Activated CD4-positive, alpha-beta T cell treated with anti-CD3 and anti-CD28 coated beads, Interleukin-2, Interleukin-6, amounts not matched to agents 100 ng/mL and 50 ng/mL, durations not matched to agents 16 hours and 8 hours (primary cell): ENCODE measurements around the gene NME1.
A peak's percentile ranks its signal among the peaks of the same experiment; 100 is the strongest.
"Not testable (repeated sequence)": the region's sequence is repeated elsewhere in the genome, so short reads cannot be mapped to it uniquely, and the experiment has no call there.

Source experiments
- DNase-seq: peaks from one replicate; pipeline ENCODE4 v3.0.0-alpha.2; 2020

NME1 gene

DNA sequence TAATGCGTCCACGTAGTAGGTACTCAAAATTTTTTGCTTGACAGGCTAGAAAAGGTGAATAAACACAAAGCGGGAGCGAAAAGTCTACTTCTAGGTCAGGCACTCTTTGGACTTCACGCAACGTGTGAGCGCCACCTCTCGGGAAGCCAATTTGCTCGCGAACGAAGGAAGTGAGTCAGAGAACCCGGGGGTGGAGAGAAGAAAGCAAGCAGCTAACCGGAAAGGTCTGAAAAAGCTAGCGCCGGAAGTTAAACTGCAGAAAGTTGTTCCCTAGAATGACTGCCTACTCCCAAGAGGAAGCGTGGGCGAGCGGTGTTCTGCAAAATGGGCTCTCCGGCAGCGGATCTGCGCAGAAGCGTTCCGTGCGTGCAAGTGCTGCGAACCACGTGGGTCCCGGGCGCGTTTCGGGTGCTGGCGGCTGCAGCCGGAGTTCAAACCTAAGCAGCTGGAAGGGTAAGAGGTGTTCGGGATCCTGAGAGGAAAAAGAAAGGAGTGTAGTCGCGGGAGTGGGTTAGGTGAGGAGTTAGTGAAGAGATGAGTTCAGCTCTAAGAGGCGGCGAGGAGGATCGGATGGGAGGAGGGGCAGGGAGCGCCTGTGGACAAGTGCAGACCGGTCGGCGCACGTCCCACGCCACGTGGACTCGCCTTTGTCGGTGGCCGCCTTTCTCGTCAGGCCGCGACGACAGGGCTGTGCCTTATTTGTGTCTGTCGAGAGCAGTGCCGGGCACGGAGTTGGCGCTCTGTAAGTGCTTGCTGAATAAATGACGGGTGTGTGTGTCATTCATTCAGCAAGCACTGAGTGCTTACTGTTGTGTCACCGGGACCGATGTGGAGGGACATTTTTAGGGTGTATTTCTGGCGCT is at the start of gene NME1:
Gene NME1 (plus strand): TSS at position 350 of the 863 bp plus-strand sequence. CDS start 2,096 bp downstream, outside the sequence.
- DNase-seq, result peak; percentile 99

DNA sequence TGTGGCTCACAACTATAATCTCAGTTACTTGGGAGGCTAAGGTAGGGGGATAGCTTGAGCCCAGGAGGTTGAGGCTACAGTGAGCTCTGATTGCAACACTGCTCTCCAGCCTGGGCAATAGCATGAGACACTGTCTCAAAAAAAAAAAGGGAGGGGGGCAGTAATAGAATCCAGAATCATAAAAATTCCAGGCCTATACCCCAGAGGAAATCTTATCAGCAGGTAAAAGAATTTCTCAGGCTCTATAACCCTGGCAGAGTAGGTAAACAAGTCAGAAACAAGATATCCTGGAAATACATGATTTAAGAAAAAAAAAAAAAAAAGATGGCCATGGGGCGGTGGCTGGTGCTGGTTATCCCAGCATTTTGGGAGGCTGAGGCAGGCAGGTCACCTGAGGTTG is 45.6 kb upstream of the NME1 start:
- no peak for DNase-seq

DNA sequence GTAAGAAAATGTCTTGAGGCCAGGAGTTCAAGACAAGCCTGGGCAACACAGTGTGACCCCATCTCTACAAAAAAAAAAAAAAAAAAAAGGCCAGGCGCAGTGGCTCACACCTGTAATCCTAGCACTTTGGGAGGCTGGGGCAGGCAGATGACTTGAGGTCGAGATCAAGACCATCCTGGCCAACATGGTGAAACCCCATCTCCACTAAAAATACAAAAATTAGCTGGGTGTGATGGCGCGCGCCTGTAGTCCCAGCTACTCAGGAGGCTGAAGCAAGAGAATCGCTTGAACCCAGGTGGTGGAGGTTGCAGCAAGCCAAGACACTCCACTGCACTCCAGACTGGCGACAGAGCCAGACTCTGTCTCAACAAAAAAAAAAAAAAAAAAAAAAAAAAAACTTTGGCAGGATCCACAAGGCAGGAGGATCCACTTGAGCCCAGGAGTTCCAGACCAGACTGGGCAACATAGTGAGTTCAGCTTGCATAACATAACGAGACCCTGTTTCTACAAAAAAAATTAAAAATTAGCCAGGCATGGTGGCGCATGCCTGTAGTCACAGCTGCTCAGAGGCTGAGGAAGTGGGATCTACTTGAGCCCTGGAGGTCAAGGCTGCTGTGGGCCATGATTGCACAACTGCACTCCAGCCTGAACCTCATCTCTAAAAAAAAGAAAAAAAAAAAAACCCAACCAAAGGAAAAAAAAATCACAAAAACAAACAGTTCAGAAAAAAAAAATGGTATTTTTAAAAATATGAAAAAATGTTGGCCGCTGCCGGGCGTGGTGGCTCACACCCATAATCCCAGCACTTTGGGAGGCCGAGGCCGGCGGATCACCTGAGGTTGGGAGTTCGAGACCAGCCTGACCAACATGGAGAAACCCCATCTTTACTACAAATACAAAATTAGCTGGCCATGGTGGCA is 40.8 kb upstream of the NME1 start:
- not testable (repeated sequence) for DNase-seq

DNA sequence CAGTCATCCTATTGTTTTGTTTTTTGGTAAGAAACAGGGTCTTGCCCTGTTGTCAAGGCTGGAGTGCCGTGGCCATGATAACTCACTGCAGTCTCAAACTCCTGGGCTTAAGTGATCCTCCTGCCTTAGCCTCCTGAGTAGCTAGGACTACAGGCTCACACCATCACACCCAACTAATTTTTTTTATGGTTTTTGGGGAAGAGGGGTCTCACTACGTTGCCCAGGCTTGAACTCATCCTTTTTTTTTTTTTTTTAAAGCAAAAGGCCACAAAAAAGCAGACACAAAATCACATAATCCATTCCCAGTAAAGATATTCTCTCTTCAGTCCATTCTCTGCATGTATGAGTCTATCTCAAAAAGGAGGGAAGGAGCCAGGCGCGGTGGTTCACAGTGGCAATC is 38.2 kb upstream of the NME1 start:
- no peak for DNase-seq

DNA sequence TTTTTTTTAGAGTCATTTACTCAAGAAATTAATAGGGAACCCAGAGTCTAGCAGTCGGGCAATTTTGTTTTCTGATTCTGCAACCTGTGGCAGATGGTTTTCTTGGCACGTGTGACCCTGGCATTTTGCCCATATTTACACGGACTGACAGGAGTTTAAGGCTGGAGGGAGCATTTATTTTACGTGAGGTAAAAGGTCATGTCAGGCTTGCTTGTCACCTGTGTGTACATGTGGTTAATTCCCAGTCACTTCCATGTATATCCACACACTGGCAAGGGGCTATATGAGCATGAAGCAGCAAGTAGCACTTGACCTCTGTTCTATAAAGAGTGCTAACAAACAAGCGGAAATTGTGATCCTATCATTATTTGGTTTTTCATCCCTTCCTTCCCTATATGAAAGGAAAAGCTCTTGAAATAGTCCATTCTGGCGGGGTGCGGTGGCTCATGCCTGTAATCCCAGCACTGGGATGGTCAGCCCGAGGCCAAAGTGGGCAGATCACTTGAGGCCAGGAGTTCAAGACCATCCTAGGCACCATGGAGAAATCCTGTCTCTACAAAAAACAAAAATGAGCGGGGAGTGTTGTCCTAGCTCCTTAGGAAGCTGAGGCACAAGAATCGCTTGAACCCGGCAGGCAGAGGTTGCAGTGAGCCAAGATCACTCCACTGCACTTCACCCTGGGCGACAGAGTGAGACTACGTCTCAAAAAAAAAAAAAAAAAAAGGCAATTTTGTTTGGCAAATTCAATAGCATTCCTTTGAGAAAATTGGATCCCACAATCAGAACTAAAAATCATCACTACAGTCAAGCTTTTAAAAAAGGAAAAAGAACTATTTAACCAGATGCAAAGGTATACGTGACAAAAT is 34.8 kb upstream of the NME1 start:
- no peak for DNase-seq

DNA sequence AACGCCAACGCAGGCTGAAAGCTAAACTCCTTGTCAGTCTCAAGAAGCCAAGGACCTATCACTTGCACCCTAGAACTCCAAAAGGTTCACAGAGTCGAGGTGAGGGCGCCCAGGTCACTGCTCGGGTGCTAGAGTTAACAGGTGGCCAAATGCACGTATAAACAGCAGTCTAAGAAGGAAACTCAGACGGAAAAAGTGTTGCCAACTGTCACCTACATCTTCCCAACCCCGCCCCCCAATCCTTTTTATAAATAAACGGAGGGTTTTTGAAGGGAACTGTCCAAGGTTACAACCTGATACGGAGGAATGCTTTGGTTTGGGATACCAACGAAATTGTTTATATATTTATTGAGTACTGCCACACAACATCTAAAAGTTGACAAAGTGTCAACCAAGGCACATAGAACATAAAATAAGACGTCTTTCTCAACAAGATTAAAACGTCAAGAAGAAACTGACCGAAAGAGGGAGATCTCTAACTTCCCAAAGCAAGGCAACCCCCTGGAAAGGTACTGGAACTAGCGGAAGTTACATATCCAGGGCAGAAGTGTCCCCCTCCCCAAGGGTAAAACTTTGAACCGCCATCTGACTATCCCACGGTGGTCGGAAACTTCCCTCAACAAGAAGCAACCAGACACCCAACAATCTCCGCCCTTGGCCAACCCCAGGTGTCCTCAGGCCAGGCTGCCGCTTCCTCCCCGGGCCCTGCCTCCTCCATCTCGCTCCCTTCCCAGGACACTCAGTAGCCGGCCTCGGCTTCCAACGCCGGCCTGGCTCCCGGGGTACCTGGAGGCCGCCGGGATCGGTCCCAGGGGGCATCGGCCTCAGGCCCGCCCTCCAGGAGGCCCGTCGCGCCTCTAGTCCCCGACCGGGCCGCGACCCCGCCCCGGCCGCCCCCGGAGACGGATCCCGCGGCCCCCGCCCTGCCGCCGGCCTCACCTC is 33.7 kb upstream of the NME1 start:
- DNase-seq, result peak; percentile 47

DNA sequence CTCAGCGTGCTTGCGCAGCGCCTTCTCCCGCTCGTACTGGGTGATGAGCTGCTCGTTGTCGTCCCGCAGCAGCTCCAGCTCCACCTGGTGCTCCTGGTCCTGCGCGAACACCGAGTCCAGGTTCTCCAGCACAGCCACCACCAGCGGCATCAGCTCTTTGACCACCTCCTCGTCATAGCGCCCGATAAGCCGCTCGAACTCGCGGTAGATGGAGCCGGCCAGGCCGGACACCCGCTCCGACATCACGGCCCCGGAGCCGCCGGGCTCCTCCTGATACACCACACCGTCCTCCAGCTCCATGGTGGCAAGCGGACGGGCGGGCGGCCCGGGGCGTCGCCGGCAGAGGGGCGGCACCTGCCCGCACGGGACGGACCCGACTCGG is 33.0 kb upstream of the NME1 start:
- DNase-seq, result peak; percentile 58

DNA sequence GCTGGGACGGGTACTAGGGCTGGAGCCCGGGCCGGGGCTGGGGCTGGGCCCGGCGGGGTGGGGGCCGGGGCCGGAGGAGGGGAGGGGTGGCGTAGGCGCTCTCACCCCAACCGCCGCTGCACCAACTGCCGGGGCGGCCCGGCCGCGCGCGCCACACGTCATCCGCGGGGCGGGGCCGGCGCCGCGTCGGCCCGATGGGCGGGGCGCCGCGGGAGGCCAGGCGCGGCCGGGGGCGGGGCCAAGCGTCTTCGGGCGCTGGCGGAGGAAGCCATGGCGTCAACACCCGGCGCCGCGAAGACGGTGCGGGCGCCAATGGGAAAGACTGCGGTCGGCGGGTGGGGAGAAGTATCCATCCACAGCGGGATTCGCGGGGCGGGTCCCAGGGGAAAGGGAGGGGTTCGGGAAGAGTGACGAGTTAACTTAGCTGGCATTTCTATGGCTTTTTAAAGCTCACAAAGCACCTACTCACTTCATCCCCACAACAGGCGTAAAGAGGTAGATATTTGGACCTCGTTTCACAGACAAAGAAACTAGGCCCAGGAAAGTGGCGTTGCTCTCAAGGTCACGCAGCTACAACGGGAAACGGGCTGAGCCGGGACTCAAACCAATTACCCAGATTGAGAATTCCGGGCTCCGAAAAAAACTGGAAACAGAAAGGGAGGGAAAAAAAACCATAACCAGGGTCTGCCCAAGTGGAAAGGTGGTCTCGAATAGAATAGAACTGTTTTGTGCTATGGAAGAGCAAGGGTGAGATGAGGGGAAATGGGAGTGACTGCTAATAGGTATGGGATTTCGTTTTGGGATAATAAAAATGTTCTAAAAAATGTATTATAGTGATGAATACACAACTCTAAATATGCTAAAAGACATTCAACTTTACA is 32.4 kb upstream of the NME1 start, which contains the start of gene SPAG9:
Gene SPAG9 (minus strand): TSS at position 130 of the 881 bp plus-strand sequence. CDS start 212 bp downstream, outside the sequence.
- peak; percentile 94 for DNase-seq

DNA sequence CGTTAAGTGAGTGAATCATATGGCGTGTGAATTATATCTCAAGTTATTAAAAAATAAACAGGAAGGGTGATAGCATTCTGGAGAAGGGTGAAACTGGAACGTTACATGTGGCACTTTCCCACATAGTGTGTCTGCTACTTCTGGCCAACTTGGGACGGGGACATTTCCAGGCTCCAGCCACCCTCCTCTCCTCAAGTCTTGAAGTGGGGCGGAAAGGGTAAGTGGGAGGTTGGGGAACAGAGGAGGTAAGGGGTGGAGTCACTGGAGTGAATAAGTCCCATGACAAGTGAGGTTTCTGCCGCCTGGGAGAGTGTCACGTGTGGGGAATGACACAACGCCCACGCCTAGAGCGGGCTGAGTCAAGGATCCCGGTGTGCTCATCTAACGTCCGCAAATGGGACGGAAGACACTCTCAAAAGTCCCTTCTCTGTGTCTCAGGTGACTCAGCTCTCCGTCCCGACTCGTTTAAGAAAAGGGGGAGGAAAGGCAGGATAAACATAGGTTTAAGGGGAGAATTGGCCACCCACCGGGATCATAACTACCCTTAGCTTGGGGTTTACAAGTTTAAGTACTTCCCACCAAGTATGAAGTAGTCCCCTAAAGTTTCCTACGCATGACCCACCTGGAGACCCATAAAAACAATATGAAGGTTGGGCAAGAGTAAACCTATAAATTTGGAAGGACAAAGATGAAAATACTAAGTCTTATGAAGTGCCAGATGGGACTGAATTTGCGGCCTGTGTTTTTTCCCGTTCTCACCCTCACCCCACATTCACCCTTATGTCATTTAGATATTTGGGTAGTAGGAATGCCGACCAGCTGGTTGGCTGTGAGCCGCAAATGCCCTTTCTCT is 31.5 kb upstream of the NME1 start:
- DNase-seq, result peak; percentile 93

DNA sequence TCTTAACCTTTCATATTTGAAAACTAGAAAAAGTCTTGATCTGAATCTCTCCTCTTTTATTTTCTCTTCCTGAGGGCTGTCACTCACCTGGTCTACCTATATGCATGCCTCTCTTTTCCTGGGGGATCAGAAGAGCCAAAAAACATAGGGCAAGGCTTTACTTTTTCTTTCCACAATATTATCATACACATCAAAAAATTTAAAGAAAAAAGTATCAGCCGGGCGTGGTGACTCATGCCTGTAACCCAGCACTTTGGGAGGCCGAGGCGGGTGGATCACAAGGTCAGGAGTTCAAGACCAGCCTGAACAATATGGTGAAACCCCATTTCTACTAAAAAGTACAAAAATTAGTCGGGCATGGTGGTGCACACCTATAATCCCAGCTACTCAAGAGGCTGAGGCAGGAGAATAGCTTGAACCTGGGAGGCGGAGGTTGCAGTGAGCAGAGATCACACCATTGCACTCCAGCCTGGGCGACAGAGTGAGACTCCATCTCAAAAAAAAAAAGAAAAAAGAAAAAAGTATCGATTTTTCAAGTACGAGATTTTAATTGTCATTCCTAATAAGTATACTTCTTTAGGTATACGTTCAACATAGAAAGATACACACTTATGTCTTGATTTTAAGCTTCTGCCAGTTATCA is 30.8 kb upstream of the NME1 start:
- not testable (repeated sequence) for DNase-seq

DNA sequence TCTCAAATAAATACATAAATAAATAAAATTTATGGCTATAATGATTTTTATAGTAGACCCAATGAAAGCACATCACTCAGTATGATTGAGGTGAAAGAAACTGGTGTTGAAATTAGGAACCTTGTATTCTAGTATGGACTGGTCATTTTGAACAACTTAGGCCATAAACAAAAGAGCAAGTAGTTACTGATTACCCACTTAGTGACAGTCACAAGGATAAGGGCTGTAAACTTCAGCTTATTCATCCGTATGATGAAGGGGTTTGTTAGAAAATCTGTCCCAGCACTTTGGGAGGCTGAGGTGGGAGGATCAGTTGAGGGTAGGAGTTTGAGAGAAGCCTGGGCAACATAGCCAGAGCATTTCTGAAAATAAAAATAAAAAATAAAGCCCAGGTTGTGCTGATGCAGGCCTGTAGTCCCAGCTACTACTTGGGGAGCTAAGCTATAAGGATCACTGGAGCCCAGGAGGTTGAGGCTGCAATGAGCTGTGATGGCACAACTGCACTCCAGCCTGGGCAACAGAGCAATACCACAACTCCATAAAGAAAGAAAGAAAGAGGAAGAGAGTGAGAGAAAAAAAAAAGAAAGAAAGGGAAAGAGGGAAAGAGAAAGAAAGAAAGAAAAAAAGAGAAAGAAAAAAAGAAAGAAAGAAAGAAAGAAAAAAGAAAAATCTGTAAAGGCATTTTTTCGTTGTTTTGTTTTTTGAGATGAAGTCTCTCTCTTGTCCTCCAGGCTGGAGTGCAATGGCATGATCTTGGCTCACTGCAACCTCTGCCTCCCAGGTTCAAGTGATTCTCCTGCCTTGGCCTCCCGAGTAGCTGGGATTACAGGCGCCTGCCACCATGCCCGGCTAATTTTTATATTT is 28.5 kb upstream of the NME1 start:
- no peak for DNase-seq

DNA sequence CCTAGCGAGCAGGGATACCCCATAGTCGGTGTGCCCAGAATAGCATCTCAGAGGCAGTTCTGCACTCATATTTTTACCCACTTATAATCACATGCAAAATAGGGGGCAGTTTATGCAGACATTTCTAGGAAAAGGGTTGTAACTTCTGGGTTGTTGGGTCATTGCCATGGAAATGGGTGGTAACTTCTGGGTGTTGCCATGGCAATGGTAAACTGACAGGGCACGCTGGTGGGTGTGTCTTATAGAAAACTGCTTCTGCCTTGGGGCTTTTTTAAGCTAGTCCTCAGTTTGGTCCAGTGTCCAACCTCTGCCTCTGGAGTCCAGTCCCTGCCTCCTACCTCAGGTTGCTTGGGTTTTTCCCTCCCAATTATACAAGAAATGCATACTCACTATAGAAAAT is 25.3 kb upstream of the NME1 start:
- peak; percentile 36 for DNase-seq

DNA sequence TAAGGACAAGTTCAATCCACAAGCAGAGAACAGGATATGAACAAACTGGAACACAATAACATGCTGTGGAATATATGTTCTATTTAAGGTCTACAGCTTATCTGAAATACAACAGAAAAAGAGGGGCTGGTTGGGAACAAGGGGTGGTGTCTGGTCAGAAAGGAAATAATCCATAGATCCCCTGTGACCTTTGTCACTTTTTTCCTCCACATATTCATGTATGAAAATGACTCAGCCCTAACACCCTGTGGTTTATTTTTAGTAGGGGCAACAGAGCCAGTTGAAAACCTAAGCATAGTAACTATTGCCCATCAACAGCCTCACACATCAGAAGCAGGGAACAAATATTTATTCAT is 20.4 kb upstream of the NME1 start:
- no peak for DNase-seq

DNA sequence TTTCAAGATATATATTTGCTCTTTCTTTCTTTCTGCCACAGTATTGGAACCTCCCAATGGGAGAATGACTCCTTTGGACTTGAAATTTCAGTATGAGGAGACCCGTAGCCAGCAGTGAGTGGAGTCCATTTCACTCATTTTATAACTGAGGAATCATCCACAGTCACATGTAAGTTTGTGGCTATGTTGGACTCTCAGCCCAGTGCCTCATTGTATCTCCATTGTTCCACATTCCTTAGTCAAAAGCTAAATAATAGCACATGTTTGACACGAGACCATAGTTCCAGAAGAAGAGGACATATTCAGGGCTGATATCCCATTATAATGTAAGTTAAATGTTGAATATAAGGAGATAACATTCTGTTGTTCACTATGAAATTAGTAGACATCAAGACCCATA is 20.0 kb upstream of the NME1 start:
- no peak for DNase-seq

DNA sequence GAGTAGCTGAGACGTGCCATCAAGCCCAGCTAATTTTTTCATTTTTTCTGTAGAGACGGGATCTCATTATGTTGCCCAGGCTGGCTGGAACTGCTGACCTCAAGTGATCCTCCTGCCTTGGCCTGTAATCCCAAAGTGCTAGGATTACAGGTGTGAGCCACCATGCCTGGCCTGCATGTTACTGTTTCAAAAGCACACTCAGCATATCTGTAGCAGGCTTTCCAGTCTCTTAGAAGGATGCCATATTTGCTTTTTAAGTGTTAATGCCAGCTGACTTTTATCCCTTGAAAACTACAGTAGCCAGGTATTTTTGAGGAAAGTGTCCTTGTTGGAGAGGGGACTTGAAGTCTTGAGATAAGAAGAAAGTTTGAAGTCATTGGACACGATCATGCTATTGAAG is 17.4 kb upstream of the NME1 start:
- no peak for DNase-seq

DNA sequence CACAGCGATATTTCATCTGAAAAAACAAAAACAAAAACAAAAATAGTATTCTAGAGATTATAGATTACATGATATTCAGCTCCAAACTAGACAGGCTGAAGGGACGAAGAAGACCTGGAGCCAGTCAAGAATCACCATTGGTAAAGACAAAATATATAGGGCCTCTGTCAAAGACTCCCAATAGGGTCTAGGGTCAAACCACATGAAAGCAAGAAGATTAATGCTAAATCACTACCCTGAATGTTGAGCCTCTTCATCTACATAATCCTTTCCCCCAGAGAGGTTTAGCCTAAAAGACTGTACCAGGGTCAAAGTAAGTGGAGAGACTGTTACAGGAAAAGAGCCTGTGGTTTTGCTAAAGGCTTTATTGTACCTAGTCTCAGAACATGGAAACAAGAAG is 10.8 kb upstream of the NME1 start:
- no peak for DNase-seq

DNA sequence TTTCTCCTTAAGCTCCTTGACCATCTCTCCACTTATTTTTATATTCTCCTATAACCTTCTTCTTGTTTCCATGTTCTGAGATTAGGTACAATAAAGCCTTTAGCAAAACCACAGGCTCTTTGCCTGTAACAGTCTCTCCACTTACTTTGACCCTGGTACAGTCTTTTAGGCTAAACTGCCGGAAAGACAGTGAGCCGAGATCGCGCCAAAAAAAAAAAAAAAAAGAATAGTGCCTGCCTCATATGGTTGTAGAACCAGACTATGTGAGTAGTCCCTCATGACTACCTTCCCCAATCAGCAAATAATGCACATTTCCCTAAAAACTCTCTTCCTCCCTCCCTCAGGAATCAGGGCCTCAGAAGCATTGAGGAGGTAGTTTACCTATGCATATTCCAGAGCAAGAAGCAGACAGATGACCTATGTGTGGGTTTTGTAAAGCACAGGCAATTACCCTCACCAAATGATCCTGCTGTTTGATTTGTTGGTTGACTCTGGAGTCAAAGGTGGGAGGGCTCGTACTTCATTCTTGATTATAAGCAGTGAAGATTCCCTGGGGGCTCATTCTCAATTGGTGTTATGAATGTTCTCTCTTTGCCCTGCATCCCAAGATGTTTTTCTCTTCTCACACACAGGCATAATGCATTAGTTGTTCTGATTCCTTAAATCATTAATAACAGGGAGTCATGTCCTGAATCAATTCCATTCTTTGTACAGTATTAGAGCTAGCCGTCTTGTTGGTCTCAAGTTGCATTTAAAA is 8.9 kb upstream of the NME1 start:
- DNase-seq, result no peak
